Panc1 (cell line): Measurements from ENCODE around the gene ARHGEF12.

Source experiments
- CTCF ChIP-seq: fragments of 450-650 bp; IDR thresholded peaks from 2 replicates; pipeline ENCODE4 v1.5.1; 2017; ENCODE audit warnings: mild to moderate bottlenecking
- POLR2AphosphoS5 ChIP-seq: IDR thresholded peaks from 2 replicates; pipeline ENCODE4 v1.6.1; 2012; ENCODE audit warnings: mild to moderate bottlenecking, low read depth, low read length, moderate library complexity
- SIN3A ChIP-seq: IDR thresholded peaks from 2 replicates; pipeline ENCODE4 v1.6.1; 2012; ENCODE audit warnings: low read depth, mild to moderate bottlenecking, low read length, moderate library complexity, borderline replicate concordance; ENCODE audit not compliant: insufficient read depth
- TF ChIP-seq, protein P1 (sequence below), 2 experiments: IDR thresholded peaks; 2 replicates each; pipeline ENCODE4 v1.6.1; 2011 to 2012; ENCODE audit warnings: low read depth in 2 of 2, control low read depth in 1 of 2, low read length in 1 of 2, mild to moderate bottlenecking in 1 of 2, moderate library complexity in 1 of 2; ENCODE audit not compliant: insufficient read depth in 1 of 2

DNA sequence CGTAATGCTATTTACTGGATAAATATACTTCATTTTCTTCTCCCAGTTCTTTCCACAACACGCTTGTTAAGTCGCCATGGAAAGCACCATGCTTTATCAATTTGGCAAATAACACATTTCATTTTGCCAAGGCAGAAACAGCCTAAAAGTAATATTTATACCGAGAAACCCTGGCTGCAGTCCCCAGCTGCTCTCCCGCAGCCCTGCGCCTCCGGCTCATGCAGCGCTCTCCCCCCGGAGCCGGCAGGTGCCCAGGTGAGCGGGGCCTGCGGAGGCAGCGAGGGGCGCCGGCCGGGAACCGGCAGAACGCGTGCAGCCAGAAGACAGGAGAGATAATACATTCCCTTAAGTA, 681 bp upstream of the ARHGEF12 start:
- TF ChIP-seq POLR2AphosphoS5 (no peak), CTCF (no peak), SIN3A (no peak)
- TF ChIP-seq, protein P1, sequence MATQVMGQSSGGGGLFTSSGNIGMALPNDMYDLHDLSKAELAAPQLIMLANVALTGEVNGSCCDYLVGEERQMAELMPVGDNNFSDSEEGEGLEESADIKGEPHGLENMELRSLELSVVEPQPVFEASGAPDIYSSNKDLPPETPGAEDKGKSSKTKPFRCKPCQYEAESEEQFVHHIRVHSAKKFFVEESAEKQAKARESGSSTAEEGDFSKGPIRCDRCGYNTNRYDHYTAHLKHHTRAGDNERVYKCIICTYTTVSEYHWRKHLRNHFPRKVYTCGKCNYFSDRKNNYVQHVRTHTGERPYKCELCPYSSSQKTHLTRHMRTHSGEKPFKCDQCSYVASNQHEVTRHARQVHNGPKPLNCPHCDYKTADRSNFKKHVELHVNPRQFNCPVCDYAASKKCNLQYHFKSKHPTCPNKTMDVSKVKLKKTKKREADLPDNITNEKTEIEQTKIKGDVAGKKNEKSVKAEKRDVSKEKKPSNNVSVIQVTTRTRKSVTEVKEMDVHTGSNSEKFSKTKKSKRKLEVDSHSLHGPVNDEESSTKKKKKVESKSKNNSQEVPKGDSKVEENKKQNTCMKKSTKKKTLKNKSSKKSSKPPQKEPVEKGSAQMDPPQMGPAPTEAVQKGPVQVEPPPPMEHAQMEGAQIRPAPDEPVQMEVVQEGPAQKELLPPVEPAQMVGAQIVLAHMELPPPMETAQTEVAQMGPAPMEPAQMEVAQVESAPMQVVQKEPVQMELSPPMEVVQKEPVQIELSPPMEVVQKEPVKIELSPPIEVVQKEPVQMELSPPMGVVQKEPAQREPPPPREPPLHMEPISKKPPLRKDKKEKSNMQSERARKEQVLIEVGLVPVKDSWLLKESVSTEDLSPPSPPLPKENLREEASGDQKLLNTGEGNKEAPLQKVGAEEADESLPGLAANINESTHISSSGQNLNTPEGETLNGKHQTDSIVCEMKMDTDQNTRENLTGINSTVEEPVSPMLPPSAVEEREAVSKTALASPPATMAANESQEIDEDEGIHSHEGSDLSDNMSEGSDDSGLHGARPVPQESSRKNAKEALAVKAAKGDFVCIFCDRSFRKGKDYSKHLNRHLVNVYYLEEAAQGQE (IDR thresholded peaks at IDR 0.05; ENCODE audit: insufficient read depth in 1 of 2, low read depth in 2 of 2, low read length in 1 of 2), result no peak
